HG03108 (cell line): ENCODE data around the gene GNPTAB.
"Not testable (repeated sequence)": the region's sequence is repeated elsewhere in the genome, so short reads cannot be mapped to it uniquely, and the experiment has no call there.

Experiments used
- ATAC-seq: cut with Tn5 transposase; IDR thresholded peaks from one replicate; pipeline ENCODE4 v1.9.1; 2021; ENCODE audit warnings: moderate library complexity; ENCODE audit not compliant: unreplicated experiment

The GNPTAB gene

GRCh38 chr12:101854747-101855146 lies 24.0 kb upstream of the GNPTAB start:
- peak; percentile 27 for ATAC-seq

GRCh38 chr12:101852998-101853397 lies 22.2 kb upstream of the GNPTAB start:
- ATAC-seq: no peak

- no peak for ATAC-seq
These were observed 19.4 kb upstream of the GNPTAB start for GRCh38 chr12:101850199-101850598.

- ATAC-seq: no peak
These were observed 16.6 kb upstream of the GNPTAB start for GRCh38 chr12:101847325-101847724.

GRCh38 chr12:101845137-101845711 lies 14.5 kb upstream of the GNPTAB start:
- no peak for ATAC-seq

GRCh38 chr12:101841069-101841468 lies 10.3 kb upstream of the GNPTAB start:
- ATAC-seq: no peak

- ATAC-seq: peak; percentile 39
These were observed 8.8 kb upstream of the GNPTAB start for GRCh38 chr12:101839324-101840283.

- peak; percentile 66 for ATAC-seq
These were observed 8.0 kb upstream of the GNPTAB start for GRCh38 chr12:101838628-101839323.

- ATAC-seq: no peak
These were observed 1.3 kb upstream of the GNPTAB start for GRCh38 chr12:101832030-101832429.

- no peak for ATAC-seq
These were observed 956 bp downstream of the GNPTAB start for GRCh38 chr12:101829639-101830366.

- no peak for ATAC-seq
These were observed 2.1 kb downstream of the GNPTAB start for GRCh38 chr12:101828463-101829196.

- no peak for ATAC-seq
These were observed 3.9 kb downstream of the GNPTAB start for GRCh38 chr12:101826766-101827368.

GRCh38 chr12:101824831-101825230 lies 5.9 kb downstream of the GNPTAB start:
- ATAC-seq: no peak

GRCh38 chr12:101823891-101824290 lies 6.9 kb downstream of the GNPTAB start:
- peak; percentile 73 for ATAC-seq

- no peak for ATAC-seq
These were observed 7.7 kb downstream of the GNPTAB start for GRCh38 chr12:101823039-101823438.

GRCh38 chr12:101819467-101819866 lies 11.3 kb downstream of the GNPTAB start:
- peak; percentile 56 for ATAC-seq

GRCh38 chr12:101818689-101819088 lies 12.1 kb downstream of the GNPTAB start:
- not testable (repeated sequence) for ATAC-seq

GRCh38 chr12:101813117-101813516 lies 17.6 kb downstream of the GNPTAB start:
- ATAC-seq: no peak

GRCh38 chr12:101812716-101813115 lies 18.0 kb downstream of the GNPTAB start:
- not testable (repeated sequence) for ATAC-seq

- not testable (repeated sequence) for ATAC-seq
These were observed 19.4 kb downstream of the GNPTAB start for GRCh38 chr12:101811342-101811741.
